NK-92 (cell line): ENCODE measurements around the gene PRPH.
"Not testable (repeated sequence)": the region's sequence is repeated elsewhere in the genome, so short reads cannot be mapped to it uniquely, and the experiment has no call there.

Source experiments
- DNase-seq: peaks from one replicate; lab custom pipeline; 2025; ENCODE audit not compliant: unreplicated experiment; lab: John Stamatoyannopoulos, UW

PRPH gene

DNA sequence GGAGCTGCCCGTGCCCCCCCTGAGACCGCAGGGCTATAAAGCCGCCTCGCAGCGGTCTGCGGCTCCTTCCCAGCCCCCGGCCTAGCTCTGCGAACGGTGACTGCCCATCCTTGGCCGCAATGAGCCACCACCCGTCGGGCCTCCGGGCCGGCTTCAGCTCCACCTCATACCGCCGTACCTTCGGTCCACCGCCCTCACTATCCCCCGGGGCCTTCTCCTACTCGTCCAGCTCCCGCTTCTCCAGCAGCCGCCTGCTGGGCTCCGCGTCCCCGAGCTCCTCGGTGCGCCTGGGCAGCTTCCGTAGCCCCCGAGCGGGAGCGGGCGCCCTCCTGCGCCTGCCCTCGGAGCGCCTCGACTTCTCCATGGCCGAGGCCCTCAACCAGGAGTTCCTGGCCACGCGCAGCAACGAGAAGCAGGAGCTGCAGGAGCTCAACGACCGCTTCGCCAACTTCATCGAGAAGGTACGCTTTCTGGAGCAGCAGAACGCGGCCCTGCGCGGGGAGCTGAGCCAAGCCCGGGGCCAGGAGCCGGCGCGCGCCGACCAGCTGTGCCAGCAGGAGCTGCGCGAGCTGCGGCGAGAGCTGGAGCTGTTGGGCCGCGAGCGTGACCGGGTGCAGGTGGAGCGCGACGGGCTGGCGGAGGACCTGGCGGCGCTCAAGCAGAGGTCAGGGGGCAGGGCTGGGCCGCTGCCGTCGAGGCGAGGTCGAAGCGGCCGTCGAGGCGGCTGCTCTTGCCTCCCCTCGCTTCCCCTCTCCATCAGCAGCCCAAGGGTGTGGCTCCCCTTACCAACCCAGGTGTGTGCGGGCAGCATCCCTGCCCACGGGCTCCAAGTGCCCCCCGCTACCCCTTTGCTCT lies at the start of gene PRPH:
Gene PRPH (plus strand): TSS at position 66 of the 855 bp plus-strand sequence. CDS start 54 bp downstream, at position 120.
- no peak for DNase-seq

DNA sequence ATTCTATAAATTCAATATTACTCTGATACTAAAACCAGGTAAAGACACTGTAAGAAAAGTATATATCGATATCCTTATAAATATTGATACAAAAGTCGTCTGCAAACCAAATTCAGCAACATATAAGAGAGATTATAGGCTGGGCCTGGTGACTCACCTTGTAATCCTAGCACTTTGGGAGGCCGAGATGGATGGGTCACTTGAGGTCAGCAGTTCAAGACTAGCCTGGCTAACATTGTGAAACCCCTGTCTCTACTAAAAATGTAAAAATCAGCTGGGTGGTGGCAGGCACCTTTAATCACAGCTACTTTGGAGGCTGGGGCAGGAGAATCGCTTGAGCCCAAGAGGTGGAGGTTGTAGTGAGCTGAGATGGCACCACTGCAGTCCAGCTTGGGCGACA lies 43.6 kb upstream of the PRPH start:
- no peak for DNase-seq

DNA sequence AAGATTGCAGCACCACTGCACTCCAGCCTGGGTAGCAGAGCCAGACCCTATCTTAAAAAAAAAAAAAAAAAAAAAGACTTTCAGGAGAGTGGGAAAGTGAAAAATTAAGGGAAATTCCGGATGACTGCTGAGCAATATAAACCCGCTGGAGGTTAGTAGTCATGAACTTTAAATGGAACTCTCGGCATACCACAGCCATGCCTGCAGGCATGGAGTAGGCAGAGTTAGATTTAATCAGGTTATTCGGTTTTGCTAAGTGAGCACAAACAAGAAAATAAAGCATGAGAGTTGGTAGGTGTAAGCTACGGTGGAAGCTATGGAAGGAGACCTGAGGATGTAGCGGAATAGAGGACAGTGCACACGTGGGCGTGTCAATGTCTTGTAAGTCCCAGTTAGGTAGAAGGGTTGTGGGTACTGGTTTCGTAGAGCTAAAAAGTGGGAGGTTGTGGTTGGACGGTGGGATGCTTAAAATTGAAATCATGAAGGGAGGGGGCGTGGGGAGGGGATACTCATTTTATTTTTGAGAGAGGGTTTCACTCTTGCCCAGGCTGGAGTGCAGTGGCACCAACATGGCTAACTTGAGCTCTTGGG lies 41.8 kb upstream of the PRPH start:
- no peak for DNase-seq

DNA sequence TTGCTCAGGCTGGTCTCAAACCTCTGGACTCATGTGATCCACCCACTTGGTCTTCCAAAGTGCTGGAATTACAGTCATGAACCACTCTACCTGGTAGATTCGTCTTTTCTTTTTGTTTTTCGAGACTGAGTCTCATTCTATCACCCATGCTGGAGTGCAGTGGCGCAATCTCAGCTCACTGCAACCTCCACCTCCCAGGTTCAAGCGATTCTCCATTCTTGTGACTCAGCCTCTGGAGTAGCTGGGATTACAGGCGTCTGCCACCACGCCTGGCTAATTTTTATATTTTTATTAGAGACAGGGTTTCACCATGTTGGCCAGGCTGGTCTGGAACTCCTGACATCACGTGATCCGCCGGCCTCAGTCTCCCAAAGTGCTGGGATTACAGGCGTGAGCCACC lies 39.5 kb upstream of the PRPH start:
- DNase-seq, result not testable (repeated sequence)

DNA sequence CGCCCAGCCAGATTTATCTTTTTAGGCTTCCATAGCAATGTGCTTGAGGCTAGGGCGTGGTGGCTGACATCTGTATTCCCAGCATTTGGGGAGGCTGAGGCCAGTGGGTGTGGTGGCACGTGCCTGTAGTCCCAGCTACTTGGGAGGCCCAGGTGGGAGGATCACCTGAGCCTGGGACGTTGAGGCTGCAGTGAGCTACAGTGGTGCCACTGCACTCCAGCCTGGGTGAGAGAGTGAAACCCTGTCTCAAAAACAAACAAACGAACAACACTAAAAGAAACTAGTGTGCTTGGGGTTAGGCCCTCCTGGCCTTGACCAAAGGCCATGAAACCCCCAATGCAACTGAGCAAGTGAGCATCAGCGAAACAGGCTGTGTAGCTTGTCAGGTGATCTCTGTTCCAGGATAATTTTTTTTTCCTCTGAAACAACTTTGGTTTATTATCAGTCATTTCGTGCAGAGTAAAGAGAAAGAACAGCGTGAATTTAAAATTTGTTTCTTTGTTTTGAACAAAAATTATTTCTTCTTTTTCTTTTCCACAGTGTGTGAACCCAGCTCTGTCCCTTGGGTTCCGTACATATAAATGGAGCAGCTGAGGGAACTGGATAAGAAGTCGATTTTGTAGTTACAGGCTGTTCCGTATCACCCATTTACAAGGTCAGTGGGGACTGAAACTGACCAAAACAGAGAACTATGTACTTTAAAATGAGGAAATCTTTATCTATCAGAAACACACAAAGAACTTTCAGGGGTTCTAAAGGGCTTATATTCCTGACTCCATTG lies 38.9 kb upstream of the PRPH start:
- no peak for DNase-seq

DNA sequence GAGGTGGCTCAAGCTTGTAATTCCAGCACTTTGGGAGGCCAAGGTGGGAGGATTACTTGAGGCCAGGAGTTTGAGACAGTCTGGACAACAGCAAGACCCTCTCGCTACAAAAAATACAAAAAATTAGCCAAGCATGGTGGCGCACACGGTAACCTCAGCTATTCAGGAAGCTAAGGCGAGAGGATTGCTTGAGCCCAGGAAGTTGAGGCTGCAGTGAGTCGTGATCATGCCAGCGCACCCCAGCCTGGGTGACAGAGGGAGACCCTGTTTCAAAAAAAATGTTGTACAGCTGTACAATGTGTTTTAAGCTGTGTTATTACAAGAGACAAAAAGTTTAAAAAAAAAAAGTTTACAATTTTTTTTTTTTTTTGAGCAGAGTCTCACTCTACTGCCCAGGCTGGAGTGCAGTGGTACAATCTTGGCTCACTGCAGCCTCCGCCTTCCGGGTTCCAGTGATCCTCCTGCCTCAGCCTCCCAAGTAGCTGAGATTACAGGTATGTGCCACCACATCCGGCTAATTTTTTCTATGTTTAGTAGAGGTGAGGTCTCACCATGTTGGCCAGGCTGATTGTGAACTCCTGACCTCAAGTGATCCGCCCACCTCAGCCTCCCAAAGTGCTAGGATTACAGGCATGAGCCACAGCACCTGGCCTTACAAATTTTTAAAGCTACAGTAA lies 37.3 kb upstream of the PRPH start:
- not testable (repeated sequence) for DNase-seq

DNA sequence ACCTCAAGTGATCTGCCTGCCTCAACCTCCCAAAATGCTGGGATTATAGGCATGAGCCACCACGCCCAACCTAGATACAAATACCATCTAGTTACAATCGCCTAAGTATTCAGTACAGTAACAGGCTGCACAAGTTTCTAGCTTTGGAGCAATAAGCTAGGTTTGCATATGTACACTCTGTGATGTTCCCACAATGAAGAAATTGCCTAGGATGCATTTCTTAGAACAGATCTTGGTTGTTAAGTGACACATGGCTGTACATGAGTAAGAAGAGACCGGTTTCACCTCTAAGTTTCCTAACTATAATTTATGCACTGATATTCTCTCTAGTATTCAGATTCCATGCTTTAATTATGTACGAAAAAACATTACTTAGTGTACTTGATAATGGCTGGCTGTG lies 35.5 kb upstream of the PRPH start:
- no peak for DNase-seq

DNA sequence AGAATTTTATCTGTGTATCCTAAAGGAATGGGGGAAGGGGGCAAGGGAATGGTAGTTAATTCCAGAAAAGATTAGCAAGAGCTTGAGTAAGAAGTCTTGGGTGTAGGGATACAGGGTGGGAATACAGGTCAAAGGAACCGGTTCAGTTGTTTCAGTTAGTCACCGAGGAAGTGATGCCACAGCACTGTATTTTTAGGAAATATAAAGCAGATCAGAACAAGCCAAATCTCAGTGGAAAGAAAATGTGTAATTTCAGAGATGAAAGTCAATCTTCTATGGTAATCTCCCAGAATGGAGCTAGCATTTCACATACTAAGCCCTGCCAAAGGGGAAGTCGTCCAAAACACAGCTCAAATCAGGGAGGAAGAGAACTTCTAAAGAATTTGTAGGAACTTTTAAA lies 34.8 kb upstream of the PRPH start:
- DNase-seq, result no peak

DNA sequence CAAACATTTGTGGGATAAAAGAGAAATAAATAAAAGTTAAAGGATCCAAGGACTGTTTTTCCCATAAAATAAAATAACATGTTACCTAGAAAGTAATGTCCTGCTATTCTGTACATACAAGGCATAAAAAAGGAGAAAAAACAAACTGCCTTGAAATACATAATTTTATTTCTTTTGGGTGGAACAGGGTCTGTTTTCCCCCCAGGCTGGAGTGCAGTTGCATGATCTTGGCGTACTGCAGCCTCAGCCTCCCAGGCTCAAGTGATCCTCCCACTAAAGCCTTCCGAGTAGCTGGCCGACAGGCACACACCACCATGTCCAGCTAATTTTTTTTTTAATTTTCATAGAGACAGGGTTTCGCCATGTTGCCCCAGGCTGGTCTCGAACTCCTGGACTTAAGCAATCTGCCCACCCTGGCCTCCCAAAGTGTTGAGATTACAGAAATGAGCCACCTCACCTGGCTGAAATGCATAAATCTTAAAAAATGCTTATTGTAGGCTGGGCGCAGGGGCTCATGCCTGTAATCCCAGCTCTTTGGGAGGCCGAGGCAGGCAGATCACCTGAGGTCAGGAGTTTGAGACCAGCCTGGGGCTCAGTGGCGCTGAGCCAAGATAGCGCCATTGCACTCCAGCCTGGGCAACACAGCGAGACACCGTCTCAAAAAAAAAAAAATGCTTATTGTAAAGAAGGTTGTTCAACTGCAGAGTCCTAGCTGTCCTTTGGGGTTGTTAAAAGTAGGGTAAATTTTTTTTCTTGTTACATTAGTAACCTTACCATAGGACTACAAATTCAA lies 34.2 kb upstream of the PRPH start:
- DNase-seq, result no peak

DNA sequence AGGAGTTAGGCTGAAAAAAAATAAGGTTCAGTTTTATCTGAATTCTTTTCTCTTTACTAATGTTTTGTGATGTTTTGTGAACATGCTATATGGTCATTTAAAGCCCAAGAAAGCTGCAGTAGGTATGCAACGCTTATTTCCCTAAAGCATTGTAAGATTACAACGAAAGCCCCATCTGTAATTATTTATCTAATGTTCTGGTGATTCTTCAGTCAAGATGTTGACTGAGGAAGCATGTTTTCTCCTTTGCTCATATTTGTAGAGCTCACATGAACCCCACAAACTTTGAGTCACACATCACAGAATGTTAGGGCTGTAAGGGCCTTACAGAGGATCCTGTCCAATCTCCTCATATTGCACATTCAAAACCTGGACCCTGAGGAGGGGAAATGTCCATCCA lies 33.2 kb upstream of the PRPH start:
- no peak for DNase-seq

DNA sequence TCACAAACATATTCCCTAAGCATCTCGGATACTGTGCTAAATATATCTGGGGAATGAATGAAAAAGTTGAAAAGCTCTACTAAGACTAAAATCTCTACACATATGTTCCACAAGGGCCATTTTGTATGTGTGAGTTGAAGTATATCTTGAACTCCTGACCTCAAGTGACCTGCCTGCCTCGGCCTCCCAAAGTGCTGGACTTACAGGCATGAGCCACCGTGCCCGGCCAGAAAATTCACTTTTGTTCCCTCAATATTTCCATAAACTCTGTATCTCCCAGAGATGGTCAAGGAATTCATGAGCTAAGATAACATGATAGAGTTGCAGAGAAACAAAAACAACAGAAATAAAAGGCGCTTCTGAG lies 31.6 kb upstream of the PRPH start:
- no peak for DNase-seq

DNA sequence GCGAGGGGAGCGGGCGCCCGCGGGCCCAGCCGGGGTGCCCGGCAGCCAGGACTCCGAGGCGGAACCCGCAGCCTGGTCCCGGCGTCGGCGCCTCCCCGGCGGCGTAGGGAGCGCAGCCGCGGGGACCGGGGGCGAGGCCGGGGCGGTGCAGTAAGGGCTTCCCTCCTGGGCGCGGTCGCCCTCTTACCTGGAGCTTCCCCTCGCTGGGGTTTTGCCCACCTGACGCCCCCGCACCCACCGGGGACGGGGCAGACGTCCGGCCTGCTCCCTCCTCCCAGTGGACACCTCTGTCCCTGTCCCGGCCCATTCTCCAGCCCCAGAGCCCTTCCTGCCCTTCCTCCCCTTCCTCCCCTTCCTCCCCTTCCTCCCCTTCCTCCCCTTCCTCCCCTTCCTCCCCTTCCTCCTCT lies 30.5 kb upstream of the PRPH start:
- DNase-seq, result no peak

DNA sequence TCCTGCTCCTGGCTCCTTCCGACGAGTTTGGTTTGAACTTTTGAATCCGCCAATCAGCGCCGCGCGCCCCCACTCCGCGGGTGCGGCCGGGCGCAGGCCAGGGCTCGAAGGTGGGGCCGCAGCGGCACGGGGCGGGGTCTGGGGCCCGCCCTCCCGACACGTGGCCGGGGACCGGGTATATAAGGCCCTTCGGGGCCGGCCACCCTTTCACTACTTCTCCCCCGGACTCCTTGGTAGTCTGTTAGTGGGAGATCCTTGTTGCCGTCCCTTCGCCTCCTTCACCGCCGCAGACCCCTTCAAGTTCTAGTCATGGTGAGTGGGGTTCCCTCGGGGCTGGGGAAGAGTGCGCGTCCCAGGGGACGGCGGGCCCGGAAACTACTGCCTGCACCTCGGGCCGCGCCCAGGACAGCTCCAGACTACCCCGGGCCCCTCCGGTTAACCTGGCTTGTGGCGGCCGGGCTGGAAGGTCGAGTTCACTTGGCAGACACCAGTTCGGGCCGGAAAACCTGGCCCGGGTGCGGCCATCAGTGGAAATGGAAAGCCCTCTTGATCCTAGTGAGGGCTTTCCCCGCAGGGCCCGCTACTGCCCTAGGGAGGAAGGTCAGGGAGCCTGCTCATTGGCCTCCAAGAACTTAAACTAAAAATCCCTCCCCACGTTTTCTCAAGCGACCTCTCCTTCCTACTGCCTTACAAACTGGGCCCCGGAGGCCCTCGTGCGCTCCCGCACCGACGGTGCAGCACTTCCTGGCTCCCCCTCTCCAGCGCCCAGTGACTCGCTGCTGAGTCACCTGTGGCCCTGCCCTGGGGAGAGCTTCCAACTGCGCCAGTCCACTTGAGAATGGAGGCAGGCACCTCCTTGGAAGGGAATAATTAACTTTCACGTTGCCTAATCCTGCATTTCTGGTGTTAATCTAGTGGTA lies 29.8 kb upstream of the PRPH start, which contains the start of gene TUBA1C:
Gene TUBA1C (plus strand): TSS at position 210 of the 920 bp plus-strand sequence. CDS start 100 bp downstream, at position 310.
- DNase-seq, result no peak

DNA sequence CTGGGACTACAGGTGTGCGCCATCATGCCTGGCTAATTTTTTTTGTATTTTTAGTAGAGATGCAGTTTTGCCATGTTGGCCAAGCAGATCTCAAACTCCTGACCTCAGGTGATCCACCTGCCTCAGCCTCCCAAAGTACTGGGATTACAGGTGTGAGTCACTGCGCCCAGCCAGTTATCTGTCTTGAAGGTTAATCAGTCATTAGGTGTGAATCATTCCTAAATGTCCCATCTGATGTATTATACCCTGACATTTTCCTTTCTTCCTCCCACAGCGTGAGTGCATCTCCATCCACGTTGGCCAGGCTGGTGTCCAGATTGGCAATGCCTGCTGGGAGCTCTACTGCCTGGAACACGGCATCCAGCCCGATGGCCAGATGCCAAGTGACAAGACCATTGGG lies 25.8 kb upstream of the PRPH start:
- DNase-seq, result not testable (repeated sequence)

DNA sequence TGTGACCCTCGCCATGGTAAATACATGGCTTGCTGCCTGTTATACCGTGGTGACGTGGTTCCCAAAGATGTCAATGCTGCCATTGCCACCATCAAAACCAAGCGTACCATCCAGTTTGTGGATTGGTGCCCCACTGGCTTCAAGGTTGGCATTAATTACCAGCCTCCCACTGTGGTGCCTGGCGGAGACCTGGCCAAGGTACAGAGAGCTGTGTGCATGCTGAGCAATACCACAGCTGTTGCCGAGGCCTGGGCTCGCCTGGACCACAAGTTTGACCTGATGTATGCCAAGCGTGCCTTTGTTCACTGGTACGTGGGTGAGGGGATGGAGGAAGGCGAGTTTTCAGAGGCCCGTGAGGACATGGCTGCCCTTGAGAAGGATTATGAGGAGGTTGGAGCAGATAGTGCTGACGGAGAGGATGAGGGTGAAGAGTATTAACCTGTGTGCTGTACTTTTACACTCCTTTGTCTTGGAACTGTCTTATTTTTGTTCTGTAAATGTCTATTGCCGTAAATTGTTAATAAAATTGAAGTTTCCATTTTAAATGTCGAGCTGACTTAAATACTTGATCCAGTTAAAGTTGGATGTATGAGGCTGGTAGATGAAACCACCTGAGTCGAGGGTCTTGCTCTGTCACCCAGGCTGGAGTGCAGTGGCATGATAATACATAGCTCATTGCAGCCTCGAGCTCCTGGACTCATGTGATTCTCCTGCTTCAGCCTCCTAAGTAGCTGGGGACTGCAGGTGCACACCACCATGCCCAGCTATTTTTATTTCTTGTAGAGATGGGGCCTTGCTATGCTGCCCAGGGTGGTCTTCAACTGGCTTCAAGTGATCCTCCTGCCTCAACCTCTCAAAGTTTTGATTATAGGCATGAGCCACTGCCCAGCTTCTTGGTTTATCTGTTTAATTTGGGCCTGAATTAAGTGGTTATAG lies 21.9 kb upstream of the PRPH start:
- DNase-seq, result no peak

DNA sequence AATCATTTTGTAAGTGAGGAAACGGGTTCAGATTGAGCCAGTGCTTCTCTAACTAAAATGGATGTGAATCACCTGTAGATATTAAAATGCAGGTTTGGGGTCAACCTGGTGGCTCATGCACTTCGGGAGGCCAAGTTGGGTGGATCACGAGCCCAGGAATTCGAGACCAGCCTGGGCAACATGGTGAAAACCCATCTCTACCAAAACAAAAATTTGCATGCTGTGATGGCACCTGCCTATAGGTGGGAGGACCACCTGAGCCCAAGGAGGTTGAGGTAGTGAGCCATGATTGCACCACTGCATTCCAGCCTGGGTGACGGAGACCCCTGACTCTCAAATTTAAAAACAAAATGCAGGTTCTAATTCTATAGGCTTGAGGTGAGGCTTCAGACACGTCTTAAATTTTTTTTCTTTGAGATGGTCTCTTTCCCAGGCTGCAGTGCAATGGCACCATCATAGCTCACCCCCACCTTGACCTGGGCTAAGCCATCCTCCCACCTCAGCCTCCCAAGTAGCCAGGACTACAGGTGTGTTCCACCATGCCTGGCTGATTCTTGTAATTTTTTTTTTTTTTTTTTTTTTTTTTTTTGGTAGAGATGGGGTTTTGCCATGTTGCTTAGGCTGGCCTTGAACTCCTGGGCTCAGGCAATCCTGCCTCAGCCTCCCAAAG lies 21.1 kb upstream of the PRPH start:
- DNase-seq, result no peak

DNA sequence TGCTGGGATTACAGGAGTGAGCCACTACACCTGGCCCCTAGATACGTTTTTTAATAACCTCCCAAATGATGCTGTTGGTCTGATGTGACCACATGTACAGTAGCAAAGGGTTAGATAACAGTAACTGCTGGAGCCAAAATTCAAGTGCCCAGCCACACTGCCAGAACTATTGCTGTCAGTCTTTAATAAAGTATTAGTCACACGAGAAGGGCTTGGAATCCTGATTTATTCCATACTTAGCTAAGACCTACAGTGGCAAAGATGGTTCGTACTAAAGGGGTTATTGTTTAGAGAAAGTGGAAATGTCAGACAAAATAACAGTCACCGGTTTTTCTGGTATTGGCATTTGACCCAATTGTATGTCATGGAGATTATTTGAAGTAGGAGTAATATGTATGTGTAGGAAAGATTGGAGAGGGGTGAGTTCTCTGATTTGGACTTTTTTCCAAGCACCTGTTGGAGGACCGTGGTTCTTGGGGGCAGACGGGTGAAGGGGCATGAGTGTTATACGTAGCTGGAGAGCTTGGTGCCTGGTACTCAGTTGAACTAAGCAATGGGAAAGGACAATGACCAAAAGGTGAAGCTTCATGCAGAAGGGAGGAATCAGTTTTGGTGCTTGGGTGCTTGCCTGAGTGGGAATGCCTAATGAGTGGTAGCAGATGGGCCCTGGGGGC lies 20.4 kb upstream of the PRPH start:
- DNase-seq, result no peak
